HG03066 (cell line): ENCODE data around the gene XCR1.
"Not testable (repeated sequence)": the region's sequence is repeated elsewhere in the genome, so short reads cannot be mapped to it uniquely, and the experiment has no call there.

Experiments used
- ATAC-seq: cut with Tn5 transposase; IDR thresholded peaks from one replicate; pipeline ENCODE4 v1.9.1; 2021; ENCODE audit warnings: low read depth; ENCODE audit not compliant: unreplicated experiment

Gene XCR1

GRCh38 chr3:46049093-46049492 is 21.8 kb upstream of the XCR1 start:
- no peak for ATAC-seq

GRCh38 chr3:46046231-46046630 is 18.9 kb upstream of the XCR1 start:
- not testable (repeated sequence) for ATAC-seq

- ATAC-seq, result no peak
These were observed 11.6 kb upstream of the XCR1 start for GRCh38 chr3:46038916-46039315.

- not testable (repeated sequence) for ATAC-seq
These were observed 10.8 kb upstream of the XCR1 start for GRCh38 chr3:46038071-46038470.

- no peak for ATAC-seq
These were observed 8.9 kb upstream of the XCR1 start for GRCh38 chr3:46036191-46036590.

GRCh38 chr3:46031747-46032146 is 4.5 kb upstream of the XCR1 start:
- ATAC-seq, result no peak

- ATAC-seq, result no peak
These were observed 4.0 kb upstream of the XCR1 start for GRCh38 chr3:46031269-46031668.

- ATAC-seq, result no peak
These were observed 3.3 kb upstream of the XCR1 start for GRCh38 chr3:46030626-46031025.

- ATAC-seq, result no peak
These were observed 2.8 kb upstream of the XCR1 start for GRCh38 chr3:46029953-46030543.

- ATAC-seq, result no peak
These were observed 584 bp upstream of the XCR1 start for GRCh38 chr3:46027736-46028397.

GRCh38 chr3:46025139-46025538 is 2.1 kb downstream of the XCR1 start:
- ATAC-seq, result no peak

- ATAC-seq, result no peak
These were observed 3.2 kb downstream of the XCR1 start for GRCh38 chr3:46024131-46024530.

- ATAC-seq, result no peak
These were observed 4.1 kb downstream of the XCR1 start for GRCh38 chr3:46022909-46023785.

- ATAC-seq, result no peak
These were observed 5.8 kb downstream of the XCR1 start for GRCh38 chr3:46021516-46021915.

- no peak for ATAC-seq
These were observed 6.3 kb downstream of the XCR1 start for GRCh38 chr3:46020766-46021510.

- ATAC-seq, result no peak
These were observed 7.6 kb downstream of the XCR1 start for GRCh38 chr3:46019707-46020106.

GRCh38 chr3:46017720-46018119 is 9.6 kb downstream of the XCR1 start:
- ATAC-seq, result no peak

- no peak for ATAC-seq
These were observed 13.8 kb downstream of the XCR1 start for GRCh38 chr3:46013316-46014094.

GRCh38 chr3:46012246-46012645 is 15.0 kb downstream of the XCR1 start:
- no peak for ATAC-seq

- ATAC-seq, result no peak
These were observed 16.7 kb downstream of the XCR1 start for GRCh38 chr3:46010519-46011113.
